HL-60/S4 treated with phorbol 12-myristate 13-acetate at 8.2 ng/mL for 4 days and 3 days (cell line): ENCODE measurements around the gene SCN4A.

ENCODE experiments used
- in situ Hi-C: fragments of 300-500 bp; cut with MboI; formaldehyde crosslinking; loops from 2 replicates; pipeline ENCODE4 v1.15.0; 2022; ENCODE audit warnings: low sequenced_read_pairs

The SCN4A gene

DNA sequence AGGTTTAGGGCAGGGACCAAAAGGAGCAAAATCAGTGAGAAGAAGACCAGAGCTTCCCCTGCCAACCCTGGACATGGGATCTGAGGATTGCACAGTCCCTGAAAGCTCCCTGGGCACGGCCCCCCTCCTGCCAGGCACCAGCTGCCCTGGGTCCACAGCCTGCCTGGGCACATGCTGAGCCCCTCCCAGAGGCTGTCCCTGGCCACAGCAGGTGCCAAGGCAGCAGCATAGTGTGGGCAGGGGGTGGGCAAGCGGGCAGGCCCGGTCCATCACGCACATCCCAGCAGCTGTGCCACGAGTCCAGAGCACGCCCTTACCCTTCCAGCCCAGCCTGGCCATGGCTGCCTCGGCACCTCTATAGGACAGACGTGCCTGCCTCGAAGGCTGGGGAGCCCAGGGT lies 12.7 kb downstream of the SCN4A start:
- in situ Hi-C loops = no loop called here

DNA sequence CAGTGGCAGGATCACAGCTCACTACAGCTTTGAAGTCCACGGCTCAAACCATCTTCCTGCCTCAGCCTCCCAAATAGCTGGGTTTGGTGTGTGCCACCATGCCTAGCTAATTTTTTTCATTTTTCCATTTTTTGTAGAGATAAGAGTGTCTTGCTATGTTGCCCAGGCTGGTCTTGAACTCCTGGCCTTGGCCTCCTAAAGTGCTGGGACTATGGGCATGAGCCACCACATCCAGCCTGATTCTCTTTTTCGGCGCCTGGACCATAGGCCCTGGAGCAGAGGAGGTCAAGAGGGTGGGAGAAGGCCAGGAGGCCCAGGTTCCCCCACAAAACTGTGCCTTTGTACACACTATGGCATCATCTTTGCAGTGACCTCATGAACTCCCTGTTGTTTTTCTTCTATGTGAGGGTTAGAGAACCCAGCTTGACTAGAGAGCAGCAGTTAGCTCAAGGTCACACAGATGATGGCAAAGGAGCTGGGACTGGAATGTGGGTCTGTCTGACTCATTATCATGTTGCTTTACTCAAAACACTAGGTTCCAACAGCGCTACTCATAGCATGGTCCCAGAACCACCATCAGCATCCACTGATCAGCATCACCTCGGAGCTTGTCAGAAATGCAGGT lies 16.3 kb downstream of the SCN4A start:
- in situ Hi-C loops = no loop called here

DNA sequence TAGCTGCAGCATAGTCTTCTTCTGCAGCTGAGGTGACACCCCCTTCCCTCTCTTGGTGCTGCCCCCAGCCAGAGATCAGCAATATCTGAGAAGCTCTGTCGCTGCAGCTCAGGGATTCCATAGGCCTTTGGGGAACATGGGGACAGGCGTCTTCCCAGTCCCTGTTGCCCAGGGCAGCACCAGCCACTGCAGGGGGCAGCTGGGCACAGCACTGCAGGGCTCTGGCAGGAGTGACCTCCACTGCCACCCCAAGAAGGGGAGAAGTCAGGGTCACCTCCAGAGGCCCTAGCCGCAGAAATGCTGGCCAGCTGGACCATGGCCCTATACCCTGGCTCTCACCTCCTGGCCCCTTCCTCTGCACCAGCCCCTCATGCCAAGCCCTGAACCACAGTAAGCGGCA lies 16.9 kb downstream of the SCN4A start:
- in situ Hi-C loops = no loop called here

DNA sequence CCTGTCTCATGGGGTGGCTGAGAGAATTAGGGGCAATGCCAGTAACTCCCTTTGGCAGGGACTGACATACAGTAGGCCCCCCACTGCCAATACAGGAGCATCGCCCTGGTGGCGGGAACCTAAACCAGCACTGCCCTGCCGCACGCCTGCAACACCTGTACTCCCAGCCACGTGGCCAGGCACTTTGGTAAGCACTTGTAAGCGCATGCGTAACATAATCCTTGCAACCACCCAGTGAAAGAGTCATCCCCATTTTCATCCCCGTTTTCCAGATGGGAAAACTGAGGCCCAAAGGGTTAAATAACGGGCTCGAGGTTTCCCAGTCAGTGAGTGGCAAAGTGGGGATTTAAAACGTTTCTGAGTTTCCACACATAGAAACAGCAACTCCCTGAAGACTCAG lies 17.5 kb downstream of the SCN4A start:
- in situ Hi-C loops = no loop called here

DNA sequence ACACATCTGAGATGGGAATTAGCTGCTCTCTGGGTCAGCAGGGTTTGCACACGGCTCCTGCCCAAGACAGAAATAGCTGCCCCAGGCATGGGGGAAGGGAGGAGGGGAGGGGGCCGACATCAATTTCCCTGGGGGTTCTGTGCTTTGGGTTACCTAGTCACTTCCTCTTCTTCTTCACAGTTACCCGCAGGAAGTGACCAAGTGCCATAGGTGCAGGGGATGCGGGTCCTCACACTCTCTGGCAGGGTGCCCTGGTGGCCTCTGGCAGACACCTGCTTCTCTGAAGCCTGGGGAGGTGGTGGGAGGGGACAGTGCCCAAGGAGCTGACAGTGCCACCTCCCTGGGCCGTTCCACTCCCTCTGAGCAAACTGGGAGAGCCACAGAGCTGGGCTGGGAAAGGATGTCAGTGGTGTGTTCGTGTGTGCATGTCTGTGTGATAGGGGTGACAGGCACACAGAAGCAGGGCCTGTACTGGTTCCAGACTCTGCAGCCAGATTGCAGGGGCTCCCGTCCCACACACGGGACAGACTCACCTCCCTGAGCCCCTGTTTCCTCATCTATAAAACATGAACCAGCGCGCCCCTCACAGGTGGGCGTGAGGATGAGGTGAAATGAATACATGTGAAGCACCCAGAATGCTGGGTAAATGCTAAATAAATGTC lies 18.2 kb downstream of the SCN4A start:
- in situ Hi-C loops = no loop called here

DNA sequence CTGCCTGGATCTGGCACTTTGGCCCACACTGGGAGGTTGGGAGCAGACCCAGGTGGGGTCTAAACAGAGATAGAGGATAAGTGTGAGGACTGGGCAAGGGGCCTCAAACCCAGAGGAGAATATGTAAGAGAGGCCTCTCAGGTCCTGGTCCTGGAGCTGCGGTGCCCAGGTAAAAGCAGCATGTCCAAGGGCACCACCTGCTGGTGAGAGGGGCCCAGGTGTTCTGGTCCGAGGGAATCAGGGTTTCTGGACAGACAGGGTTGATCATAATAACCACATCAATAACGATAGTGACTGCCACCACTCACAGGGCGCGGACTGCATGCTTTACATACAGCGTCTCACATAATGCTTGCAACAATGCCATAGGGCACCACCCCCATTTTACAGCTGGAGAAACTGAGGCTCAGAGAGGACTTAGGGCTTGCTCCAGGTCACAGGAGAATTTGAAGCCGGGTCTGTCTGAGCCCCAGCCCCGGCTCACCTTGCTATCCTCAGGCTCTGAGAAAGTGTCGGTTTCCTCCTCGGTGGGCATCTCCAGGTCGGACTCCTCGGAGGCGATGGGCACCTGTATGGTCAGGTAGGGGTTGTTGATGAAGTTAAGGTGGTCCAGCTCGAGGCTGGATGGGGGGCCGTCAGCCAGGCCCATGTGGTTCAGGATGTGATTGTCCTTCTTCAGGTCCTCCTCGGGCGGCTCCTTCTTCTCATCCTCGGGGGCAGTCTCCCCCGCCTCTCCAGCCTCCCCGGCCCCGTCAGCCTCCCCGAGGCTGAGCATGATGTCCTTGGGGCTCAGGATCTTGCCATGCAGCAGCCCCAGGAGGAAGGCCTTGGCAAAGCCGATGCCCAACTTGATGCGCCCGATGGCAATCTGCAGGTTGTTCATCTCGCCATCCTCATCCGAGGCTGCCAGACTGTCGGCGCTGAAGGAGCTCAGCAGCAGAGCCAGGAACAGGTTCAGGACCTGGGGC lies 21.5 kb downstream of the SCN4A start:
- in situ Hi-C loops = no loop called here

DNA sequence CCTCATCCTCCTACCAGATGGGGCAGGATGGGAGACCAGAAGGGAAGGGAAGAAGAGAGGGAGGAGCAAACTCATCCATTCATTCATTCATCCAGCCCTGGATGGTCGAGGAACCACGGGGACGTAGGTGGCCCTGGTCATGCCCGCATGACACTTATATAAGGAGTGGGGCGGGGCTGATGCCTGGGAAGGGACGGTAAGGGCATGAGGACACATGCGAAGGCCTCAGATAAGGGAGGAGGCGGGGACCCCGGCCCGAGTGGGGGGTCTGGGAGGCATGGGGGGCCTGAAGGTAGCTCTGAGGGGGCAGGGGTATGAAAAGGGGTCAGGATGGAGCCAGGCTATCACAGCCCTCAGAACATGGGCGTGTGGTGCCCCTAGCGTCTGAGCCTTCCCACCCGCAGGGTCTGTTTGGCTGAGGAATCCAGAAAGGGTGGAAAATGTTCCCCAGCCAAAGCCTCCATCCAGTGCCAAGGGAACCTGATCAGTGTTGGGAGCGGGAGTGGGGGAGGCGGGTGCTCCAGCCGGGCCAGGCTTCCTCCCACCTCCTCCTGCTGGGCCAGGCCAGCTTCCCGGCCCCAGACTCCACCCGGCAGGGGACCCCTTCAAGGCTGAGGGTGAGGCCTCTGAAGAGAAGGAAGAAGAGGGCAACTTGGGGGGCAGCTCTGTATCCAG lies 23.0 kb downstream of the SCN4A start:
- in situ Hi-C loops = no loop called here

DNA sequence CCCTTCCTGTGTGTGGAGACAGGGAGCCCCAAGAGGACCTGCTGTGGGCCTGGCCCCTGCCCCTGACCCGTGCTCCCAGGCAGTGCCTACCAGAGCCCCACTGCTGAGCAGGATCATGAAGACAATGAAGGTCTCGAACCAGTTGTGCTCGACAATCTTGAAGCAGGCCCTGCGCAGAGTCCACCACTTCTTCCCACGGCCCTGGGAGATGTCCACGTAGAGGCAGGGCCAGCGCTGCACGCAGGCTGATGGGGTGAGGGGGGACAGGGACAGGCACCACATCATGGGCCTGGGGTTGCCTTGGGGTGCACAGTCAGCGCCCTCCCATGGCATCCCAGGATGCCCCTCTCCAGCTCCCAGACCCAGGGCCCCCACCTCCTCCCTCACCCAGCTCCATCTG lies 24.2 kb downstream of the SCN4A start:
- in situ Hi-C loops = no loop called here

DNA sequence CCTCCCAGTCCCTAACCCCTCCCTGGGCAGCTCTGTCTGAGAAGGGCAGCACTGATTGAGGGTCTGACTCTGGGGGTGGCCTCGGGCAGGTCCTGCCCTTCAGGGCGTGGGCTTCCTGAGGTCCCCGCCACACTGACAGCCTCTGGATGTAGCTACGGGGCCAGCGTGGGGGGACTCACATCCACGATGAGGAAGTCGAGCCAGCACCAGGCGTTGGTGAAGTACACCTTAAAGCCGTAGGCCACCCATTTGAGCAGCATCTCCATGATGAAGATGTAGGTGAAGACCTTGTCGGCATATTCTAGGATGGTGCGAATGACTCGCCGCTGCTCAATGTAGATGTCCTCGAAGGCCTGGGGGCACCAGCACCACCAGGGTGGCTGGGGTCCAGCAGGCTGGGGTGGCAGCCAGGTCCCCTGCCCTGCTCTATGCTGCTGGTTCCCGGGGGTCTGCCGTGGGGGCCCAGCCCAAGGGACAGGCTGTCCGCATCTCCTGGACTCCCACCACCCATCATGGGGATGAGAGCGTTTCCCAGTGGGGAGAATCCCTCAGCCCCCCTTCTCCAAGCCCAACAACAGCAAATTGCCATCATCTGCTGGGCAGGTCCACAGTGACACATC lies 24.9 kb downstream of the SCN4A start:
- in situ Hi-C loops = no loop called here

DNA sequence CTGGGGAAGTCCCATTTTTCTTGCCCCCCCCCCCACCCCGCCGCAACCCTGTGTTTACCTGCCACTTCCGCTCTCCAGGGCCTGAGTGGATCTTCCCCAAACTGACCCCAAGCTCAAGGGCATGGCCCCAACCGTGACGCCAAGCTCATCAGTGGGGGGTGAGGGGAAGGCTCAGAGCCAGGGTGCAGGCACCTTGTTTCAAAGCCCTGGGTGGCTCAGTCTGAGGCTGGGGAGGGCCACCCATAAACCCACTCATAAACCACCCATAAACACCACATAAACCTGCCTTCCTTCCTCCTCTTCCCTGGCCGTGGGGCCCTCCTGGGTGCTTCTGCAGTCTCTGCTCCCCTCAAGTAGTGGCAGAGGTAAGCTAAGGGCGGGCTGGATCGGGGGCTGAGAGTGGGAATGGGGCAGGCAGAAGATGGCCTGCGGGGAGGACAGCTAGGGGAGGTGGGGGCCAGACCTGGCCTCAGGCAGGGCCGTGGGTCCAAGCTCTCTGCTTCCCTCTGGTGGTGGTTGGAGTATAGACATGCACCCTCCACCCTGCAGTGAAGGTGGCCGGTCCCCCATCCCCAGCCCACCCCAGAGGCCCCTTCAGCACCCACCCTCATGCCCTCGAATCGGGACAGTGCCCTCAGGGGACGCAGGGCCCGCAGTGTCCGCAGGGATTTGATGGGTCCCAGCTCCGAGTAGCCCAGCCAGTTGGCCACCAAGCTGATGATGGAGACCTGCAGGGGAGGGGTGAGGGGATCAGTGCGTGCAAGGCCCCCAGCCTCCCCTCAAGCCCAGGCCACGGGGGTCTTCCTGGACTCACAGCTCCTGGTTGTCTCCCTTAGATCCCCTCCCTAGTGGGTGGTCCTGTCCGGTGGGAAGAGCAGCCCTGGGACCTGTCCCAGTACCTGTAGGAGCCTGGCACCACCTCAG lies 26.0 kb downstream of the SCN4A start:
- in situ Hi-C loops = no loop called here

DNA sequence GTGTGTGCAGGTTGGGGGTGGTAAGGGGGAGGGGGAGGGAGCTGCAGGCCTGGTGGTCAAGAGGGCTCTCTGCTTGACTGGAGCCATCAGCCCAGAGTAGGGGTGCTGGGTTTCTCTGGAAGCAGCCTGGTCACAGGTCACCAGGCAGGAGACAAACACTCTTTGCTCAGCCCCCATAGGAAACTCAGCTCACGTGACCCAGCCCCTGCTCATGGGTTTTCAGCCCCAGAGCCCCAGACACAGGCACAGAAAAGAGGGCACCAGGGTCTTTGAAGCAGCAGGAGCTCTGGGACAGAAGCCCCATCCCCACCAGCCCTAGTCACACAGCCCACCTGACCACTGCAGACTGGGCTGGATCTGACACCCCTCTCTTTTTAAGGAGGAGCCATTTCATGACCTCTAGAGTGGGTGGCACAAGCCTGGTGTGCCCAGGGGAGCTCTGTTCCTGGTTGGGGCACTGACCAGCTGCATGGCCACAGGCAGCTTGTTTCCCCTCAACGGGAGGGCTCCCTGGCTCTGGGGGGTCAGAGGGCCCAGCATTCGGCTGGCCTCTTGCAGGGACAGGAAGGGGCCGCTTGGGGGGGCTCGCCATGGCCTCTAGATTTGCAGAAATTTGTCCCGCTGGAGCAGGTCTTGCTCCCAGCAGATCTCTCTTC lies 26.8 kb downstream of the SCN4A start:
- in situ Hi-C loops = no loop called here

DNA sequence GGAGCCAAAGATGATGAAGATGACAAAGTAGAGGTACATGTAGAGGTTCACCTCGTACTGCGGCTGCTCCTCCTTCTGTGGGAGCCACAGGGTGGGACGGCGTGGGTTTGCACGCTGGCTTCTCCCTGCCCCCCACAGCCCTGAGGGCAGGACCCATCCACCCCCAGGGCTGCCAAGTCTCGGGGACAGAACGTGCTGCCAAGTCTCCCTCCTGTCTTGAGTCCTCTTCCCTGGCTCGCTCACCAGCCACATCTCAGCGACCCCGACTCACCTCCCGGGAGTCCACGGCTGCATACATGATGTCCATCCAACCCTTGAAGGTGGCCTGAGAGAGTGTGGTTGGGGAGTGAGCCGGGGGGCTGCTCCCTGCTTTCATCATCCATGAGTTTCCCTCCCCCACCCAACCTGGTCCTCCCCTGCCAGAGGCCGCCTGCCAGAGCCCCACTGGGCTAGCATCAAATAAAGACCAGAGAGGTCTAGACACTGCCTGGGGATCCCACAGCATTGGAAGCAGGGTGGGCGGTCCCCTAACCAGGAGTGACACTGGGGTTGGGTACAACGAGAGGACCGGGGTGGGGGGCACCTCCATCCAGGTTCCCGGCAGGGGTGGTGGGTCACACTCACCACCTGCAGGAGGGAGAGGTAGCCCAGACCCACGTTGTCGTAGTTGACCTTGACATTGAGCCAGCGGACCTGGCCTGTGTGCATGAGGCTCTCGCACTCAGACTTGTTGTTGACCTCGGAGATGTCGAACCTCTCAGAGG lies 27.8 kb downstream of the SCN4A start:
- in situ Hi-C loops = no loop called here

DNA sequence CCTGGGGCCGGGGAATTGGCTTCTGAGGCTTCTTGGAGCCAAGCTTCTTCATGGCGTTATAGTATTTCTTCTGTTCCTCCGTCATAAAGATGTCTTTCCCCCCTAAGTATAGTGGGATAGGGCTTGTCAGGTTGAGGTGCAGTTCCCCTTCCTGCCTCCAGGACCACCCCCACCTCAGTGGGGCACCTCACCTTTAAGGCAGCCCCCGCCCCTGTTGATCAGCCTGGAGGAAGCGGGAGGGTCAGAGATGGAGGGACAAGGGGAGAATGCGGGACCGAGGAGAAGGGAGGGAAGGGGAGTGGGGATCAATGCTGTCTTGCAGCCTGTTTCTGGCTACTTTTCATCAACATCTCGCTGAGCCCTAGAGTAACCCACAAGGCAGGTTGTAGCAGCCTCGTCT lies 29.0 kb downstream of the SCN4A start:
- in situ Hi-C loops = no loop called here

DNA sequence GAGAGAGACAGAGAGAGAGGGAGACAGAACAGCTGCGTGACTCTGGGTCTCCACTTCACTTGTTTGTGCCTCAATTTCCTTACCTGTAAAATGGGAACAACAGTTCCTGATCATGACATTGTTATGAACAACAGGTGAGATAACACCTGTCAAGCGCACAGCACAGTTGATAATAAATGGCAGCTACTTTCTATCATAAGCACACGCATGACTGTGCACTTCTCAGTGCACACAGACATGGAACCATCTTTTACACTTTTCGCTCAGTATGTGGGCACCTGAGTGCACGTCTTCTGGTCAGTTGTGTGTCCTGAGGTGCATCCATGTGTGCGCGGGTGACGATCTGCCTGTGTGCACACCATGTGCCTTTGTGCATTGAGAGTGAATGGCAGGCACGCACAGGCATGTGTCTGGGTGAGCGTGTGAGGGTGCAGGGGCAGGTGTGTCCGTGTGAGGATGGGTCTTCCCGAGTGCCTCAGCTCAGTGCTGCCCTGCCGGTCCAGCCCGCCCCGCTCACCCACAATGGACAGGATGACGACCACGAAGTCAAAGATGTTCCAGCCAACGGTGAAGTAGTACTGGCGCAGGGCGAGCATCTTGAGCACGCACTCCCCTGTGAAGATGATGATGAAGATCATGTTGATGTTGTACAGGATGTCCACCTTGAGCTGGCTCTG lies 30.3 kb downstream of the SCN4A start:
- in situ Hi-C loops = no loop called here

DNA sequence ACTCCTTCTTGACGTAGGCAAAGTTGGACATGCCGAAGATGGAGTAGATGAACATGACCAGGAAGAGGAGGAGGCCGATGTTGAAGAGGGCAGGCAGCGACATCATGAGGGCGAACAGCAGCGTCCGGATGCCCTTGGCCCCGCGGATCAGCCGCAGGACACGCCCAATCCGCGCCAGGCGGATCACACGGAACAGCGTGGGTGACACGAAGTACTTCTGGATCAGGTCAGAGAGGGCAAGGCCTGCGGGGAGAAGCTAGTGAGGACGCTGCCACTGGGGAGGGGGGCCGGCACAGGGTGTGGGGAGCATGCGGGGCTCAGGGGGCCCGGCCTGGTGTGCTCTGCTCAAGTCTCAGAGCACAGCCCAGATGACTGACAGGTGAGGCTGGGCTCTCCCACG lies 31.0 kb downstream of the SCN4A start:
- in situ Hi-C loops = no loop called here

DNA sequence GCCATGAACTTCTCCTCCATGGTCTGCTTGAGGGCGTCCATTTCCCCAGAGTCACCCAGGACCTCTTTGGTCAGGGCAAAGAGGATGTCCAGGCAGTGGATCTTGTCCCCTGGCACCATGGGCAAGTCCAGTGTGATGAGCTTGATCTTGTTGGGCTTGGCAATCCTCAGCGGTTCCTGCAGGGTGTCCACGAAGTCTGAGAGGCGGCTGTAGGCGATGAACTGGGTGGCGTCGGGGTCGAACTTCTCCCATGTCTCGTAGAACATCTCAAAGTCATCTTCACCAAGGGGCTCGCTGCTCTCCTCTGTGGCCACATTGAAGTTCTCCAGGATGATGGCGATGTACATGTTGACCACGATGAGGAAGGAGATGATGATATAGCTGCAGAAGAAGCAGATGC lies 31.6 kb downstream of the SCN4A start:
- in situ Hi-C loops = no loop called here

DNA sequence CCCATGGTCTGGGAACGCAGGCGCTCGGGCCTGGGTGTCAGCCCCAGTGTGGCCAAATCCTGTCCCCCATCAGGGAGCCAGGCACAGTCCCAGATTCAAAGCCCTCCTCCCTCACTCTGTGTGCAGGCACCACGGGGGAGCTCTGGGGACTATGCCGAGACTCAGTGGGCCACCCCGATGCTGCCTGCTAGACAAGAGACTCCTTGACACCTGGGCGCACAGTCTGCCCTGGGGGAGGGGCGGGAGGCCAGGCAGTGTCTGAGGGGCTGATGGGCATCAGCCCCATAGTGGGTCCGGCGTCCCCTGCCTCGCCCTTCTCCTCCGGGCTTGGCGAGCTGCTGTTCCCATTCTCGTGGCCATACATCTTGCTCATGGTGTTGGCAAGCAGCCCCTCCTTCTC lies 32.1 kb downstream of the SCN4A start:
- in situ Hi-C loops = no loop called here

DNA sequence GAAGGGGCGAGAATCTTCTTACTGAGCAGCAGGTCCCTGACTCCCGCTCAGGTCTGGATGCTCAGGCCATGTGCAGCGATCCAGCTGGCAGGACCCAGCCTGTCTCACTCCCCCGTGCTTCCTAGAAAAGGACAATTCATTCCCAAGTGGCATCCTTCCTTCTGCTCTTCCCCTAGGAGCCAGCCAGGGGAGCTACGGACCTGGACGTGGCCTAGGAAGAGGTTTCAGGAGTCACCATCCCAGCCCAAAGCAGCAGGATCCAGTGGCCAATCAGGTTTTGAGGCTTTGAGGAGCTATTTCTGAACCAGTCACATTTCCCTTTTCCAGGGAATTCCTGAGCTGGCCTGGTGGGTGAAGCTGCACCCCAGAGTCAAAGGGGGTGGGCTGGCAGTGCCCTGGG lies 32.8 kb downstream of the SCN4A start:
- in situ Hi-C loops = no loop called here
